Lower lobe of right lung (tissue), 2 donors: ENCODE results near the gene GOLT1A. TPM values are rescaled to one million over a fixed set of nuclear protein-coding genes. Genes with fewer than 3 reads are reported as not detected.

ENCODE experiments used
- ATAC-seq, 2 donors: fragments of 200-7000 bp; cut with Tn5 transposase; one replicate each; pipeline ENCODE4 v1.9.1; 2020 to 2022; ENCODE audit warnings: mild to moderate bottlenecking in 2 of 2, moderate library complexity in 2 of 2
- DNase-seq: peaks from one replicate; pipeline ENCODE4 v3.0.0-alpha.2; 2020
- H3K27ac ChIP-seq: fragments of 200-600 bp; one replicate; pipeline ENCODE4 v1.8.0; 2022
- H3K27me3 ChIP-seq: fragments of 200-600 bp; one replicate; pipeline ENCODE4 v1.8.0; 2022; ENCODE audit warnings: low read depth
- H3K36me3 ChIP-seq: fragments of 200-600 bp; one replicate; pipeline ENCODE4 v1.8.0; 2022; ENCODE audit warnings: mild to moderate bottlenecking
- H3K4me1 ChIP-seq: fragments of 200-600 bp; one replicate; pipeline ENCODE4 v1.8.0; 2022
- H3K4me3 ChIP-seq: fragments of 200-600 bp; one replicate; pipeline ENCODE4 v1.8.0; 2022; ENCODE audit warnings: mild to moderate bottlenecking
- H3K9me3 ChIP-seq: fragments of 200-600 bp; one replicate; pipeline ENCODE4 v1.8.0; 2022
- intact Hi-C: fragments of 100-400 bp; cut with DNase I; formaldehyde crosslinking; loops from one replicate; pipeline ENCODE4 v1.11.0; 2022
- total RNA-seq: library from RNA; stranded (reverse); fragmentation: NEBNext Ultra II Directional; extraction: Animal tissue kit (Norgen Biotek cat#: 25700); gene quantifications from one replicate; pipeline ENCODE4 v1.2.1, GENCODE V29; 2021
- TF ChIP-seq, protein P1 (sequence below): fragments of 200-600 bp; IDR thresholded peaks from one replicate; pipeline ENCODE4 v1.8.0; 2022; ENCODE audit warnings: antibody characterized with exemption, mild to moderate bottlenecking
- donor health status: DM: no; HTN: yes; CAD: no; lungs with severe emphysema.

GOLT1A gene
- total RNA-seq, 1 donor from 2014 or later, result 11.9 TPM

DNA sequence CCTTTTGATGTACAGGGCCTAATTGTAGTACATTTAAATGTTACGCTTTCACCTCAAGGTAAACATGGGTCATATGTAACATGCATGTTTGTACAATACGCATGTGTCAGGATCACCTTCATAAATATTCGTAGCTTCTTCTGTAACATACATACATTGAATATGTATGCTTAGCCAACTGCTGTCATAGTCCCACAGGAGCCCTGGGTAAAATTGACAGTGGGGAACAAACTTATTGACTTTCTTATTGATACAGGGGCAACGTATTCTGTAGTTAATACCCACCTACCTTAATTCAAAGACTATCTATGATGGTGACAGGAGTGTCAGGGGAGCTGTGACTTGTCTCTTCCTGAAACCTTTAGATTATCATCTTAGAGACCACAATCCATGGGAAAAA is 43.9 kb downstream of the GOLT1A start:
- H3K27me3 ChIP-seq, result no peaks in the 10 kb centered on the region
- intact Hi-C loops, result loop anchor here (10.0 kb wide), 1 partner anchor 195 kb away; no protein-coding TSS in a partner anchor

DNA sequence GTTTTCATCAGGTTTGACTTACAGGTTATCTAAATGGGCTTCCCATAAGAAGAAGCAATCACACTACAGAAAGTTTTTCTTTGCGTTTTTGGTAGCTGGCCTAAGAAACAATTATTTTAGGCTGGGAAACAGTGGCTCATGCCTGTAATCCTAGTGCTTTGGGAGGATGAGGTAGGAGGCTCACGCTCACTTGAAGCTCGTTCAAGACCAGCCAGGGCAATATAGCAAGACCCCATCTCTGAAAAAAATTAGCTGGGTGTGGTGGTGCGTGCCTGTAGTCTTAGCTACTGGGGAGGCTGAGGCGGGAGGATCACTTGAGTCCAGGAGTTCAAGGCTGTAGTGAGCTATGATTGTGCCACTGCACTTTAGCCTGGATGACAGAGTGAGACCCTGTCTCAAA is 46.1 kb downstream of the GOLT1A start:
- intact Hi-C loops, result loop anchor here (10.0 kb wide), 1 partner anchor 197 kb away; no protein-coding TSS in a partner anchor
- TF ChIP-seq, protein P1, sequence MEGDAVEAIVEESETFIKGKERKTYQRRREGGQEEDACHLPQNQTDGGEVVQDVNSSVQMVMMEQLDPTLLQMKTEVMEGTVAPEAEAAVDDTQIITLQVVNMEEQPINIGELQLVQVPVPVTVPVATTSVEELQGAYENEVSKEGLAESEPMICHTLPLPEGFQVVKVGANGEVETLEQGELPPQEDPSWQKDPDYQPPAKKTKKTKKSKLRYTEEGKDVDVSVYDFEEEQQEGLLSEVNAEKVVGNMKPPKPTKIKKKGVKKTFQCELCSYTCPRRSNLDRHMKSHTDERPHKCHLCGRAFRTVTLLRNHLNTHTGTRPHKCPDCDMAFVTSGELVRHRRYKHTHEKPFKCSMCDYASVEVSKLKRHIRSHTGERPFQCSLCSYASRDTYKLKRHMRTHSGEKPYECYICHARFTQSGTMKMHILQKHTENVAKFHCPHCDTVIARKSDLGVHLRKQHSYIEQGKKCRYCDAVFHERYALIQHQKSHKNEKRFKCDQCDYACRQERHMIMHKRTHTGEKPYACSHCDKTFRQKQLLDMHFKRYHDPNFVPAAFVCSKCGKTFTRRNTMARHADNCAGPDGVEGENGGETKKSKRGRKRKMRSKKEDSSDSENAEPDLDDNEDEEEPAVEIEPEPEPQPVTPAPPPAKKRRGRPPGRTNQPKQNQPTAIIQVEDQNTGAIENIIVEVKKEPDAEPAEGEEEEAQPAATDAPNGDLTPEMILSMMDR, result no peak
- DNase-seq (no peak), ATAC-seq (no peak)
- Histone ChIP-seq H3K4me1 (peaks cover 4% of the 10 kb centered on the region), H3K27me3 (no peaks in the 10 kb centered on the region), H3K36me3 (no peaks in the 10 kb centered on the region), H3K27ac (no peak overlapping the region), H3K4me3 (no peak overlapping the region), H3K9me3 (peaks cover 14% of the 10 kb centered on the region)

More for the DNA sequence above, 43.9 kb downstream of the GOLT1A start:
- DNase-seq, result no peak
- Histone ChIP-seq H3K4me1 (no peaks in the 10 kb centered on the region), H3K4me3 (no peak overlapping the region), H3K27ac (no peak overlapping the region), H3K9me3 (peaks cover 14% of the 10 kb centered on the region), H3K36me3 (no peaks in the 10 kb centered on the region)
- ATAC-seq, result no peak
- TF ChIP-seq, protein P1, result no peak

DNA sequence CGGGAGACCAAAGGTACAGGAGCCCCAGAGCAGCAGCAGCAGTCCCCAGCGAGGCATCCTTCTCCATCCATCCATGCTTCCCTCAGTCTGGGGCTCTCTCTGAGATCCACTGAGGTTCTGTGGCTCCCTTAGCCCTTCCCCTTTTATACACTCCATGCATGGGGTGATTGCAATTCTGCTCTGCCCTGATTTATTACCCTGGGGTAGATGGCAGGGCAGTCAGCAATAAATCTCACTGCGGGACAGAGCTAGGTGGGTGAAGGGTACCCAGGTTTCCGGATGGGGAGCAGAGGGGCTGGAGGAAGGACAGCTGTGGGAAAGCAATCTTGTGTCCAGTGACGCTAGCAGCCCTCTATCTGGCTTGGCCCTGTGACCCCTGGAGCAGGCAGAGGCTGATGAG is 47.6 kb downstream of the GOLT1A start, which contains the start of gene REN:
REN (minus strand) TSS at position 119 of the 400 bp plus-strand sequence; CDS start at position 75, 44 bp downstream.
- Histone ChIP-seq H3K9me3 (peaks cover 14% of the 10 kb centered on the region), H3K4me3 (no peak within 1 kb of the TSS), H3K27ac (no peak within 1 kb of the TSS), H3K4me1 (peaks cover 9% of the 10 kb centered on the region), H3K27me3 (no peaks in the 10 kb centered on the region), H3K36me3 (no peaks in the 10 kb centered on the region)
- intact Hi-C loops, result loop anchor here (10.0 kb wide), 1 partner anchor 199 kb away; no protein-coding TSS in a partner anchor
- peak; percentile 15 for DNase-seq
- TF ChIP-seq, protein P1, result no peak
- ATAC-seq, result no peak

DNA sequence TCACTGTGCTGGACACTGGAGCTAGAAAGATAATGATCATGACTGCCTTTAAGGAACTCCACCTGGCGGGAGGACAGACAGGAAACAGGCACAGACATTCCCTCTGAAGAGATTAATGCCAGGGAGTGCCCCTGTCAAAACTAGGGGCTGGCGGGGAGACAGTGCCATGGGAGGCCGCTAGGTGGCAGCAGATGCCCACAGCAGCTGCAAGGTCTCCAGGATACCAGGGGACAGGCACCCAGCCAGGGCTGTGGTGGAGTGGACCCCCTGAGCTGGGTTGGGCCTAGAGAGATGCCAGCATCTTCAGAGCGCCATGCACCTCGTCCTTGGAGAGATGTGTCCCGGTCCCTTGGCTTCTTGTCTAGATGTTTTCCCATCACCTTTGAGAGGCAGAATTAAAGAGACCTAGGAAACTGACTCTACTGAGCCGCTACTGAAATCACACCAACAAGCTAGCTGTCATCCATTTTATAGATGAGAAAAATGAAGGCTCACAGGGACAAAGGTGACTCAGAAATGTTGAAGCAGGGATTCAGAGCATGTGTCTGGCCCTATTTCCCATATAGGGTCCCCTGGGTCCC is 51.2 kb downstream of the GOLT1A start:
- ATAC-seq, result peak; percentile 92 to 93

DNA sequence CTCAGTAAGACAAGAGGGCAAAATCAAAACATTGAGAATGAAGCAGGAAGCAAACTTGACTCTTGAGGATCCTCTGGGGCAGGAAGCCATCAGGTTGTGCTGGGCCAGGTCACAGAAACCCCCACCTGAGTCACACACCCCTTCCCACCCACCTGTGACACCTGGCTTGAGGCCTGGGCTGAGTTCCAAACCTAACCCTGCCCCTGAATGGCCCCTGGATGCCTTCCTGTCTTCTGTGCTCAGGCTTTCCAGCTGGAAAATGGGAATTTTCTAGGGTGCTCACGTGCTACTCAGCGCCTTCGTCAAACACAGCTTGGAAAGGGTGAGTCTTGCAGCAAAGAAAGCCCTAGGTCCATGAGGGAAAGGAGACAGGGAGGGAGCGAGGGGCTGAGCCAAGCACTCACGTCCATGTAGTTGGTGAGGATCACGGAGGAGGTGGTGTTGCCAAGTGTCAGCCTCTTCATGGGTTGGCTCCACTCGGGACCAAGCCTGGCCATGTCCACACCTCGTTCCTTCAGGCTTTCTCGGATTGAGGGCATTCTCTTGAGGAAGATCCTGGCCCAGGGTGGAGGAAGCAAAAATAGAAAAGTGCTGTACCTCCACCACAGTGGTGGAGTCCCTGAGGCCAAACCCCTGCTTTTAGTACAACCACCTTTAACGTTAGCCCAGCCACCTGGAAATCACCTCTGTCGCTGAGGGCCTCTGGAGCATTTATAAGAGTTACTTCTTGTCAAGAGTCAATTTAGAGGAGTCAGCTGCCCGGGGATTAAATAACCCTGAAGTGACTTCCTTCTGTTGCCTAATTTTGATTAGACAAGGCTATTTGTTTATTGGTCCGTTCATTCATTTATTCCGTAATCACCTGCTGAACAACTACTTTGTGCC is 51.9 kb downstream of the GOLT1A start:
- Histone ChIP-seq H3K27ac (peak overlapping the region; percentile 46), H3K36me3 (no peaks in the 10 kb centered on the region), H3K27me3 (no peaks in the 10 kb centered on the region), H3K4me1 (peaks cover 9% of the 10 kb centered on the region), H3K9me3 (no peaks in the 10 kb centered on the region), H3K4me3 (no peak overlapping the region)
- DNase-seq (peak; percentile 32), ATAC-seq (peak; percentile 69 to 82)
- intact Hi-C loops, result loop anchor here (10.0 kb wide), 1 partner anchor 203 kb away; no protein-coding TSS in a partner anchor
- TF ChIP-seq, protein P1, result no peak

More for the DNA sequence above, 51.2 kb downstream of the GOLT1A start:
- Histone ChIP-seq H3K4me1 (peaks cover 9% of the 10 kb centered on the region), H3K9me3 (no peaks in the 10 kb centered on the region), H3K36me3 (no peaks in the 10 kb centered on the region), H3K4me3 (no peak overlapping the region), H3K27ac (peak overlapping the region; percentile 46), H3K27me3 (no peaks in the 10 kb centered on the region)
- intact Hi-C loops, result loop anchor here (10.0 kb wide), 1 partner anchor 202 kb away; no protein-coding TSS in a partner anchor
- TF ChIP-seq, protein P1, result peak; percentile 100
- peak; percentile 86 for DNase-seq
